ENCODE results near the gene HDAC4.

DNA sequence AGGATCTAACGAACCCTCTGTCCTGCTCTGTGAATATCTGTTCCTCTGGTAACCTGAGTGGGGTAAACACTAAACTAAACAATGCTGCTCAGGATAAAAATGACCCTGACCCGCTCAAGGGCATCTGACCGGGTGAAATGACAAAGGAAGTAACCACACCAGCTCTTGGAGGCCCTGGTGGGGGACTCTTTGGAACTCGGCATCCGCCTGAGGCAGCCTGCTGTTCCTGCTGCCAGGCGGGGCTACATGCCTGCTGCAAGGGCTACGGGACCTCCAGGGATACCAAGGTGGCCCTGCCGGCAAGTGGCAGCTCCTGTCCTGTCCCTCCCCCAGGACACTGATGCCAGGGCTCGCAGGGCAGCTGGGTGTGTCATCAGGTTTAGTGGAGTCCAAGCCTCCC, 273.3 kb downstream of the HDAC4 start:
- TF ChIP-seq, protein P1, sequence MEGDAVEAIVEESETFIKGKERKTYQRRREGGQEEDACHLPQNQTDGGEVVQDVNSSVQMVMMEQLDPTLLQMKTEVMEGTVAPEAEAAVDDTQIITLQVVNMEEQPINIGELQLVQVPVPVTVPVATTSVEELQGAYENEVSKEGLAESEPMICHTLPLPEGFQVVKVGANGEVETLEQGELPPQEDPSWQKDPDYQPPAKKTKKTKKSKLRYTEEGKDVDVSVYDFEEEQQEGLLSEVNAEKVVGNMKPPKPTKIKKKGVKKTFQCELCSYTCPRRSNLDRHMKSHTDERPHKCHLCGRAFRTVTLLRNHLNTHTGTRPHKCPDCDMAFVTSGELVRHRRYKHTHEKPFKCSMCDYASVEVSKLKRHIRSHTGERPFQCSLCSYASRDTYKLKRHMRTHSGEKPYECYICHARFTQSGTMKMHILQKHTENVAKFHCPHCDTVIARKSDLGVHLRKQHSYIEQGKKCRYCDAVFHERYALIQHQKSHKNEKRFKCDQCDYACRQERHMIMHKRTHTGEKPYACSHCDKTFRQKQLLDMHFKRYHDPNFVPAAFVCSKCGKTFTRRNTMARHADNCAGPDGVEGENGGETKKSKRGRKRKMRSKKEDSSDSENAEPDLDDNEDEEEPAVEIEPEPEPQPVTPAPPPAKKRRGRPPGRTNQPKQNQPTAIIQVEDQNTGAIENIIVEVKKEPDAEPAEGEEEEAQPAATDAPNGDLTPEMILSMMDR (IDR thresholded peaks at IDR 0.05; ENCODE audit: low read length) = no peak
- TF ChIP-seq EZH2phosphoT487 (IDR thresholded peaks at IDR 0.05; ENCODE audit: low read length) (no peak), EZH2 (optimal IDR thresholded peaks at IDR 0.05; ENCODE audit: low read depth, low read length) (no peak)
